Measurements from ENCODE around the gene DHRS7B.

DHRS7B gene

GRCh38 chr17:21157586-21158370 lies 31.0 kb downstream of the DHRS7B start:
- H3K36me3 ChIP-seq (ENCODE audit: insufficient read depth, low read length) = no peaks in the 10 kb centered on the region
- H3K9ac ChIP-seq (ENCODE audit: low read depth, low read length) = no peak overlapping the region
- no peaks in the 10 kb centered on the region for H3K4me1 ChIP-seq (ENCODE audit: insufficient read depth, low read length)
- H3K9me3 ChIP-seq (ENCODE audit: control insufficient read depth, insufficient read depth, low read length) = peaks cover 3% of the 10 kb centered on the region; the same call in 1 of the 2 replicates

GRCh38 chr17:21160401-21160800 lies 33.6 kb downstream of the DHRS7B start:
- no peak overlapping the region for H3K9ac ChIP-seq (ENCODE audit: low read depth, low read length)
- no peaks in the 10 kb centered on the region for H3K36me3 ChIP-seq (ENCODE audit: insufficient read depth, low read length)
- H3K4me1 ChIP-seq (ENCODE audit: insufficient read depth, low read length) = no peaks in the 10 kb centered on the region
- no peaks in the 10 kb centered on the region for H3K9me3 ChIP-seq (ENCODE audit: control insufficient read depth, insufficient read depth, low read length)

DNA sequence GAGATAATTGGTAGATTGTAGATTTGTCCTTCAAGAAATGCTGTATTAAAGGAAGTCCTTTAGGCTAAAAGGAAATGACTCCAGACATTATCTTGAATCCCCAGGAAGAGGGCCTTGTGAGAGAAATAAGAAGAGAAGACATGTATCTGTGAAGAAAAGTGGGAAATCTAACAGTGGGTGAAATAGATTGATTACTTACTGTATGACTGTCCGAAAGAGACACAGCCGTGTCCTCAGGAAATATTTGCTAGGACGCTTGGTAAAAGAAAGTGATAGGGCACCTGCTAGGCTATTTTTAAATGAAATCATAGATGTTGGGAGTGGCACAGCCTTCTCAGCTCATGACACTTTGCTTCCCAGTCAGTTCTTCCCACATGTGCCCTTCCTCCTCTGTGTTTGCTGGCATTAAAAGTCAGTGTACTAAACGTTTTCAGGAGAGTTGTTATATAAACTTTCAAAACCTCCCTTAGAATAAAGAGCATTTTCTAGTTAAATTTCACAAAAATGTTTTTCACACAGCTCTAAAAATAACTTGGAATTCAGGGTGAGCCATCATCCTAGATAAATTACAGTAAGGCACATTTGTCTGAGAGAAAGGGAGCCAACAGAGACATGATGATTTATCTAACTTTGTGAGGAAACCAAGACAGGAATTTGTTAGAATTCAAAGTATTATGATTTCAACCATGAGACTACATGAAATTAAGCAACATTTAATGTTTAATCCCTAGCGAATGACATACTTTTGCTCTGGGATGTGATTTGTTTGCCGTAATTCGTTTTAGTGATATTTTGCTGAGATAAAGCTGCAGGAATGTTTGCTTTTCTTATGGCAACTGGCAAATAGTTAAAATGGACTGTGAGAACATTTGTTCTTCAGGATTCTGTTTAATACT lies 35.0 kb downstream of the DHRS7B start:
- Histone ChIP-seq H3K36me3 (ENCODE audit: insufficient read depth, low read length) (no peaks in the 10 kb centered on the region), H3K9ac (ENCODE audit: low read depth, low read length) (no peak overlapping the region), H3K4me1 (ENCODE audit: insufficient read depth, low read length) (no peaks in the 10 kb centered on the region), H3K9me3 (ENCODE audit: control insufficient read depth, insufficient read depth, low read length) (no peaks in the 10 kb centered on the region)

DNA sequence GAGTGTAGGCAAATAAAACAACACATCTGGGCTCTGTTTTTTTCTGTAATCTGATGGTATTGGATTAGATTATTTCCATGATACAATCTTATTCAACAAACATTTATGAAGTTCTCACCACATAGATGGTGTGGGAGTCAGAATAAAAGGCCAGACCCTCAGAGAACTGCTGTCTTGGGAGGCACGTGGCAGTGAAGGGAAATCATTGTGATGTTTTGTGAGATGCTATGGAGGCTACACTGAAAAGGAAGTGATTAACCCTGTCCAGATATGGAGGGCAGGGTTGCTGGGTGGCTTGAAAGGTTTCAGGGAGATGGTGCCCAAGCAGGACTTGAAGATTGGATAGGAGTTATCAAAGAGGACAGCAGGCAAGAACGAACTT lies 35.6 kb downstream of the DHRS7B start:
- no peaks in the 10 kb centered on the region for H3K9me3 ChIP-seq (ENCODE audit: control insufficient read depth, insufficient read depth, low read length)
- no peak overlapping the region for H3K9ac ChIP-seq (ENCODE audit: low read depth, low read length)
- no peaks in the 10 kb centered on the region for H3K4me1 ChIP-seq (ENCODE audit: insufficient read depth, low read length)
- H3K36me3 ChIP-seq (ENCODE audit: insufficient read depth, low read length) = no peaks in the 10 kb centered on the region

DNA sequence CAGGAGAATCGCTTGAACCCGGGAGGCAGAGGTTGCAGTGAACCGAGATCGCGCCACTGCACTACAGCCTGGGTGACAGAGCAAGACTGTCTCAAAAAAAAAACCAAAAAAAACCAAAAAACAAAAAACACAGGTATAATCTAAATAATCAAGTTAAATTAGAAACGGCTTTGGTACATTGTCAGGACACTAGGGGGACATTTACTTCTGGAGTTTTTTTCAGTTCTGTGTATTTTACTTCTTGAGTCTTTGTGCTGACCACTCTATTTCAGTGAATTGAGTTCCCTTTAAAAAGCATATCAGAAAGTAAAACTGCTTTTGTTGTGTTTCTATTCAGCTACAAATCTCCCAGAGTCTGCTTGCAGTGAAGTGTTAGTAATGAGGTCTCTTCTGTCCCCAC lies 36.3 kb downstream of the DHRS7B start:
- Histone ChIP-seq H3K4me1 (ENCODE audit: insufficient read depth, low read length) (no peaks in the 10 kb centered on the region), H3K9me3 (ENCODE audit: control insufficient read depth, insufficient read depth, low read length) (no peaks in the 10 kb centered on the region), H3K36me3 (ENCODE audit: insufficient read depth, low read length) (no peaks in the 10 kb centered on the region), H3K9ac (ENCODE audit: low read depth, low read length) (no peak overlapping the region)

- H3K36me3 ChIP-seq (ENCODE audit: insufficient read depth, low read length) = no peaks in the 10 kb centered on the region
- no peaks in the 10 kb centered on the region for H3K4me1 ChIP-seq (ENCODE audit: insufficient read depth, low read length)
- no peaks in the 10 kb centered on the region for H3K9me3 ChIP-seq (ENCODE audit: control insufficient read depth, insufficient read depth, low read length)
- H3K9ac ChIP-seq (ENCODE audit: low read depth, low read length) = no peak overlapping the region
These were observed 37.5 kb downstream of the DHRS7B start for GRCh38 chr17:21164216-21164615.

GRCh38 chr17:21164620-21165019 lies 37.9 kb downstream of the DHRS7B start:
- Histone ChIP-seq H3K4me1 (ENCODE audit: insufficient read depth, low read length) (no peaks in the 10 kb centered on the region), H3K36me3 (ENCODE audit: insufficient read depth, low read length) (no peaks in the 10 kb centered on the region), H3K9me3 (ENCODE audit: control insufficient read depth, insufficient read depth, low read length) (no peaks in the 10 kb centered on the region), H3K9ac (ENCODE audit: low read depth, low read length) (no peak overlapping the region)

DNA sequence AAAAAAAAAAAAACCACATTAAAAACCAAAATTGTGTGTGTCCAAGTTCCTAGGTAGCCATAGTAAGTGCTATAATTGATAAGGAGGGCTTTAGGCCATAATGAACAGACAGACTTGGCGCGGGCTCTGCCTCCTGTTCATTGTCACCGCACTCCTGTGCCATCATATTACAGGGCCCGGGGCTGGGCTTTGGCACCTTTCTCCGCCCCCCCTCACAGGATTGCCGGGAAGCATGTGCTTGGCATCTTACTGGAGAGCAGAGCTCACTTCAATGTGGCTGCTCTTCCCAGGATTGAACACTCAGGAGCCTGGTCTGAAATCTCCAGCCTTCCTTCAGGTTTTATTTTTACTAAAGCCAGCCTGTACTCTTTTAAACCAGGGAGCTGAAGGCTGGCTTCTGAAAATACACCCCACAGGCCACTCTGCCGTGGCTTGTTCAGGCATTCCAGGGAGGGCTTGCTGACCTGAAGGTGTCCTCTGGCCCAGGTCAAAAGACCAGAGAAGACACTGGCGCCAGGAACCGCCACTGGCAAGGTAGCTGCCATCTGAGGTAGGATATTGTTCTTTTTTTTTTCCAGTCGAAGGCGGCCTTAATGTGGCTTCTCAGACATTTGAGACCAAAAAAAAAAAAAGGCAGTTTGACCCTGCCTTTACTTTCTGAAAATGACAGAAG lies 39.3 kb downstream of the DHRS7B start:
- H3K36me3 ChIP-seq (ENCODE audit: insufficient read depth, low read length) = no peaks in the 10 kb centered on the region
- no peaks in the 10 kb centered on the region for H3K4me1 ChIP-seq (ENCODE audit: insufficient read depth, low read length)
- H3K9me3 ChIP-seq (ENCODE audit: control insufficient read depth, insufficient read depth, low read length) = no peaks in the 10 kb centered on the region
- H3K9ac ChIP-seq (ENCODE audit: low read depth, low read length) = no peak overlapping the region

- H3K9ac ChIP-seq (ENCODE audit: low read depth, low read length) = no peak overlapping the region
- no peaks in the 10 kb centered on the region for H3K4me1 ChIP-seq (ENCODE audit: insufficient read depth, low read length)
- H3K36me3 ChIP-seq (ENCODE audit: insufficient read depth, low read length) = no peaks in the 10 kb centered on the region
- no peaks in the 10 kb centered on the region for H3K9me3 ChIP-seq (ENCODE audit: control insufficient read depth, insufficient read depth, low read length)
These were observed 39.9 kb downstream of the DHRS7B start for GRCh38 chr17:21166595-21167210.

DNA sequence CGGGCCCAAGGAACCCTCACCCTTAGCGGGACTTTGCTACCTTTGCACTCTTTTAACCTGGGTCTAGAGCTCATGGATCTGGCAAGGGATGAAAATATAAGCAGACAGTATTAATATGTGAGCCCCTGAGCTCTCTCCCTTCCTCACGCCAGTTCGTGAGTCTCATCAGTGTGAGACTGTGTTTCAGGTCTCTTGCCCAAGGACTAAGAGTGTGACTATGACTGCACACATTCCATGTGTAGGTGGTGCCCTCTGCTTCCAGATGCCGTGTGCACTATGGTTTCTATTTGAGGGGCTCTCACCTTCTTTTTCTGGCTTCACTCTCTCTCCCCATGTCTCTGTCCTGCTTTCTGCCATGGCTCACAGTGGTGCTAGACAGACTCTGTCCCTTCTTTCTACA lies 40.5 kb downstream of the DHRS7B start:
- Histone ChIP-seq H3K9me3 (ENCODE audit: control insufficient read depth, insufficient read depth, low read length) (no peaks in the 10 kb centered on the region), H3K36me3 (ENCODE audit: insufficient read depth, low read length) (no peaks in the 10 kb centered on the region), H3K4me1 (ENCODE audit: insufficient read depth, low read length) (no peaks in the 10 kb centered on the region), H3K9ac (ENCODE audit: low read depth, low read length) (no peak overlapping the region)

DNA sequence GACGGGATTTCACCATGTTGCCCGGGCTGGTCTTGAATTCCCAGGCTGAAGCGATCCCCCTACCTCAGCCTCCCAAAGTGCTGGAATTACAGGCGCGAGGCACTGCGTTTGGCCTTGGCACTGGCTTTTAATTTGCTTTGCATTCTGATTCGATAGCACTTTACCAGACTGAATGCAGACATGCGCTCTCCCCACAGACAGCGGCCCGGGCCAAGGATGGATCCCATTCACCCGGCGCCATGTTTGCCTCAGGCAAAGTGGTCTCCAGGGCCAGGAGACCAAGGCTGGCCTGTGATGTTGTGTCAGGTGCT lies 41.7 kb downstream of the DHRS7B start:
- Histone ChIP-seq H3K9me3 (ENCODE audit: control insufficient read depth, insufficient read depth, low read length) (no peaks in the 10 kb centered on the region), H3K4me1 (ENCODE audit: insufficient read depth, low read length) (no peaks in the 10 kb centered on the region), H3K9ac (ENCODE audit: low read depth, low read length) (no peak overlapping the region), H3K36me3 (ENCODE audit: insufficient read depth, low read length) (no peaks in the 10 kb centered on the region)

GRCh38 chr17:21169496-21169895 lies 42.7 kb downstream of the DHRS7B start:
- H3K4me1 ChIP-seq (ENCODE audit: insufficient read depth, low read length) = no peaks in the 10 kb centered on the region
- peaks cover 2% of the 10 kb centered on the region; the same call in 1 of the 2 replicates for H3K36me3 ChIP-seq (ENCODE audit: insufficient read depth, low read length)
- no peaks in the 10 kb centered on the region for H3K9me3 ChIP-seq (ENCODE audit: control insufficient read depth, insufficient read depth, low read length)
- H3K9ac ChIP-seq (ENCODE audit: low read depth, low read length) = no peak overlapping the region

DNA sequence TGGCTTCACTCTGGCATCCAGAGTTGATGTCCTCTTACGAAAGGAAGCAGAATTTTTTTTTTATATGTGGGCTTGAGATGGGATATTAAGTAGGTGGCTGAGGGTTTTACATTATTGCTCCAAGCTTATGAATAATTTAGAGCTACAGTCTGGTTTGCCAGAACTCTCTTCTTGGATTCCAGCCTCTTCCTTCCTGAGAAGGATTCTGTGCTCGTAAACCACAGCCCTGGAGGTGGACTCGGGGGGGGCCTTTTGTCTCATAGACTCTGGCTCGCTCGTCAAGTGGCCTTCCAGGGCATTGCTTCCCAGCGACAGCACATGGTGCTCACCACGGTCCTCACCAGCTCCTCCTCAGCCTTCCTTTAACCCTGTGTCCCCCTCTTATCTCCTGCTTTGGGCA lies 44.0 kb downstream of the DHRS7B start:
- H3K36me3 ChIP-seq (ENCODE audit: insufficient read depth, low read length) = peaks cover 7% of the 10 kb centered on the region
- H3K9ac ChIP-seq (ENCODE audit: low read depth, low read length) = no peak overlapping the region
- no peaks in the 10 kb centered on the region for H3K9me3 ChIP-seq (ENCODE audit: control insufficient read depth, insufficient read depth, low read length)
- no peaks in the 10 kb centered on the region for H3K4me1 ChIP-seq (ENCODE audit: insufficient read depth, low read length)

DNA sequence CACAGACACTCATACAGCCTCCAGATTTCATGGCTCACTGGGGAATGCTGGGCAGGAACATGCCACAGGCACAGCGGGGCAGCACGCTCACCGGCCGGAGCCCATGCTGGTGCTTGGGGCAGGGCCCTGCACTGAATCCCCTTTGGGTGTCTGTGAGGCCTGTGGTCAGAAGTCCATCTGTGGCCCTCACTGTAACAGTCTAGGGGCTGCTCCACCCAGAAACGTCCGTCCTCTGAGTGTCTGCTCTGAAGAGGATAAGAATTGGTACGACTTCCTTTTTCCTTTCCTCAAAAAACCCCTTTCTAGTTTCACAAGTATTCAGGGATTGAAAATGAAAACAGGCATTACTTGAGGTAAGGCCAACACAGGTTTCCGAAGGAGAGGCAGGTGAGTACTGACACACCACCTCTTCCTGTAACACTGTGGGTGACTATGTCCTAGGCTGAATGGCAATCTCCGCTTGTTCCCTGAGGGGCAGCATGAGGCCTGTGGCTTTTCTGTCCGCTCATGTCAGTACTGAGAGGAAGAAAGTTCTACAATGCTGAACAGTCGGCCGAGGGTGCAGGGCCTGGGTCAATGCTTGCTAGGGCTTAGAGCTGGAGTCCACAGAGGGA lies 44.7 kb downstream of the DHRS7B start:
- H3K36me3 ChIP-seq (ENCODE audit: insufficient read depth, low read length) = peaks cover 7% of the 10 kb centered on the region
- H3K4me1 ChIP-seq (ENCODE audit: insufficient read depth, low read length) = no peaks in the 10 kb centered on the region
- H3K9ac ChIP-seq (ENCODE audit: low read depth, low read length) = no peak overlapping the region
- H3K9me3 ChIP-seq (ENCODE audit: control insufficient read depth, insufficient read depth, low read length) = no peaks in the 10 kb centered on the region
